T47D (cell line): ENCODE data around the gene FGF14.

ENCODE experiments used
- DNase-seq, 2 experiments: peaks; one replicate each; pipeline versions ENCODE4 v3.0.0 to v3.0.0-alpha.2; 2011 to 2012; ENCODE audit warnings: low read depth in 1 of 2, low spot score in 1 of 2
- JUND ChIP-seq: IDR thresholded peaks from 2 replicates; pipeline ENCODE4 v1.6.1; 2012; ENCODE audit warnings: low read depth
- in situ Hi-C: cut with HindIII; loops from 2 replicates; pipeline ENCODE4 v1.10.0; 2016; ENCODE audit warnings: low sequenced_read_pairs, low pct_unique_long_range_greater_than_20kb

FGF14 gene

GRCh38 chr13:102394158-102395053 lies 7.4 kb downstream of the FGF14 start:
- DNase-seq: peak in 1 of 2 experiments; percentile 60
- TF ChIP-seq JUND: no peak

GRCh38 chr13:102392481-102393209 lies 9.2 kb downstream of the FGF14 start:
- TF ChIP-seq JUND: no peak
- no peak for DNase-seq
- in situ Hi-C loops: no loop called here

More at GRCh38 chr13:102394158-102395053, 7.4 kb downstream of the FGF14 start:
- in situ Hi-C loops: no loop called here

GRCh38 chr13:102386461-102386860 lies 15.4 kb downstream of the FGF14 start:
- in situ Hi-C loops: no loop called here
- DNase-seq: no peak
- TF ChIP-seq JUND: no peak

GRCh38 chr13:102380012-102380411 lies 21.8 kb downstream of the FGF14 start:
- DNase-seq: no peak
- TF ChIP-seq JUND: no peak
- in situ Hi-C loops: no loop called here

- in situ Hi-C loops: no loop called here
- no peak for TF ChIP-seq JUND
- no peak for DNase-seq
Measured at GRCh38 chr13:102376318-102376717, 25.5 kb downstream of the FGF14 start.

GRCh38 chr13:102374726-102375125 lies 27.1 kb downstream of the FGF14 start:
- in situ Hi-C loops: no loop called here
- no peak for TF ChIP-seq JUND
- no peak for DNase-seq

GRCh38 chr13:102374233-102374632 lies 27.6 kb downstream of the FGF14 start:
- in situ Hi-C loops: no loop called here
- no peak for TF ChIP-seq JUND

GRCh38 chr13:102373221-102373620 lies 28.6 kb downstream of the FGF14 start:
- DNase-seq: no peak
- TF ChIP-seq JUND: no peak
- in situ Hi-C loops: no loop called here

More at GRCh38 chr13:102374233-102374632, 27.6 kb downstream of the FGF14 start:
- no peak for DNase-seq

GRCh38 chr13:102369302-102369701 lies 32.5 kb downstream of the FGF14 start:
- no peak for TF ChIP-seq JUND
- DNase-seq: peak in 1 of 2 experiments; percentile 29
- in situ Hi-C loops: no loop called here

- in situ Hi-C loops: no loop called here
- no peak for TF ChIP-seq JUND
- peak in 1 of 2 experiments; percentile 56 for DNase-seq
Measured at GRCh38 chr13:102367836-102368235, 34.0 kb downstream of the FGF14 start.

- no peak for TF ChIP-seq JUND
- DNase-seq: no peak
- in situ Hi-C loops: no loop called here
Measured at GRCh38 chr13:102361113-102361512, 40.7 kb downstream of the FGF14 start.

- no peak for DNase-seq
- TF ChIP-seq JUND: no peak
- in situ Hi-C loops: no loop called here
Measured at GRCh38 chr13:102359264-102359663, 42.6 kb downstream of the FGF14 start.

GRCh38 chr13:102355251-102355650 lies 46.6 kb downstream of the FGF14 start:
- in situ Hi-C loops: no loop called here
- DNase-seq: no peak
- no peak for TF ChIP-seq JUND
